Suprapubic skin (tissue), 4 donors: ENCODE measurements around the gene MALRD1. TPM values are rescaled to one million over a fixed set of nuclear protein-coding genes. Genes with fewer than 3 reads are reported as not detected.

ENCODE experiments used
- DNase-seq, 2 donors: peaks; one replicate each; pipeline ENCODE4 v3.0.0-alpha.2; 2019; ENCODE audit warnings: low spot score in 2 of 2
- H3K27ac ChIP-seq: fragments of 200-600 bp; sonication (generic); one replicate; pipeline ENCODE4 v1.5.1; 2019
- H3K27me3 ChIP-seq: fragments of 200-600 bp; sonication (generic); one replicate; pipeline ENCODE4 v1.5.1; 2019
- H3K36me3 ChIP-seq: fragments of 200-600 bp; sonication (generic); one replicate; pipeline ENCODE4 v1.5.1; 2019
- H3K4me1 ChIP-seq: fragments of 200-600 bp; sonication (generic); one replicate; pipeline ENCODE4 v1.5.1; 2019
- H3K4me3 ChIP-seq: fragments of 200-600 bp; sonication (generic); one replicate; pipeline ENCODE4 v1.5.1; 2019; ENCODE audit warnings: mild to moderate bottlenecking
- H3K9me3 ChIP-seq: fragments of 200-600 bp; sonication (generic); one replicate; pipeline ENCODE4 v1.5.1; 2019
- EP300 ChIP-seq: sonication (generic); formaldehyde crosslinking; IDR thresholded peaks from one replicate; pipeline ENCODE4 v1.6.1; 2017; ENCODE audit warnings: antibody characterized with exemption
- POLR2A ChIP-seq, 2 donors: fragments of 450-650 bp; IDR thresholded peaks; one replicate each; pipeline ENCODE4 v1.6.1; 2017; ENCODE audit warnings: antibody characterized with exemption in 2 of 2, mild to moderate bottlenecking in 2 of 2, moderate library complexity in 2 of 2
- POLR2AphosphoS5 ChIP-seq, 3 donors: sonication (generic); formaldehyde crosslinking; IDR thresholded peaks; one replicate each; pipeline ENCODE4 v1.6.1; 2017; ENCODE audit warnings: antibody characterized with exemption in 3 of 3
- WGBS: methylation state at CpG from one replicate; pipeline ENCODE4 v1.1.5; 2018; 5-methylcytosine and 5-hydroxymethylcytosine counted together
- total RNA-seq, 4 donors: library from RNA; depleted of rRNA; stranded (reverse); fragments of >200 nt; gene quantifications; one replicate each; pipeline ENCODE4 v1.1.0, GENCODE V29; 2016
- TF ChIP-seq, protein P1 (sequence below), 2 donors: fragments of 200-600 bp in 1 of 2; fragments of 450-650 bp in 1 of 2; sonication (generic) in 1 of 2; IDR thresholded peaks; one replicate each; pipeline ENCODE4 v1.5.1; 2016 to 2019; ENCODE audit warnings: antibody characterized with exemption in 2 of 2, mild to moderate bottlenecking in 1 of 2, moderate library complexity in 1 of 2

MALRD1 gene
- under 1 TPM in 3 of 4 donors, not detected in 1; 0.23 to 0.80 (median 0.31) TPM for total RNA-seq

DNA sequence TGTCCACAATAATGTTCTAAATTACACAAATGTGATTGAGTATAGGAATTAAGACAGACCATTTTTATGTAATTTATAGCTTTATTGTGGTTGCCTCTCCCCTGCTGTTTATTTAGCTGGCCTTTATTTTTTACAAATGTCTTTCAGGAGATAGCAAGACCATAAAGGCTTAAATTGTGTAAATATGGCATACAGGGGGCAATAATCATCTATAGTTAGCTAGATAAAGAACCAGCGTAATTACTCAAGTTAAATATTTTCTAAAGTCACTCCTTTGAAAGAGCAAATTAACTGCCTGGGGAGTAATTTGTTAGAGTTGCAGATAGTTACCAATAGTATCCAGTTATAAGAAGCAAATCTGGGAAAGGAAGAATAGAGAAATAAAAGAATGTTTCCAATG is at the start of gene MALRD1:
Gene MALRD1 (plus strand): TSS at position 313 of the 400 bp plus-strand sequence. CDS start 138 bp downstream, outside the sequence.
- Histone ChIP-seq H3K27me3 (no peaks in the 10 kb centered on the region), H3K36me3 (no peaks in the 10 kb centered on the region), H3K27ac (no peak within 1 kb of the TSS), H3K9me3 (no peaks in the 10 kb centered on the region), H3K4me1 (no peaks in the 10 kb centered on the region), H3K4me3 (no peak within 1 kb of the TSS)
- no peak for DNase-seq
- no peak for TF ChIP-seq EP300
- TF ChIP-seq POLR2AphosphoS5 (IDR thresholded peaks at IDR 0.05), result no peak
- TF ChIP-seq, protein P1, sequence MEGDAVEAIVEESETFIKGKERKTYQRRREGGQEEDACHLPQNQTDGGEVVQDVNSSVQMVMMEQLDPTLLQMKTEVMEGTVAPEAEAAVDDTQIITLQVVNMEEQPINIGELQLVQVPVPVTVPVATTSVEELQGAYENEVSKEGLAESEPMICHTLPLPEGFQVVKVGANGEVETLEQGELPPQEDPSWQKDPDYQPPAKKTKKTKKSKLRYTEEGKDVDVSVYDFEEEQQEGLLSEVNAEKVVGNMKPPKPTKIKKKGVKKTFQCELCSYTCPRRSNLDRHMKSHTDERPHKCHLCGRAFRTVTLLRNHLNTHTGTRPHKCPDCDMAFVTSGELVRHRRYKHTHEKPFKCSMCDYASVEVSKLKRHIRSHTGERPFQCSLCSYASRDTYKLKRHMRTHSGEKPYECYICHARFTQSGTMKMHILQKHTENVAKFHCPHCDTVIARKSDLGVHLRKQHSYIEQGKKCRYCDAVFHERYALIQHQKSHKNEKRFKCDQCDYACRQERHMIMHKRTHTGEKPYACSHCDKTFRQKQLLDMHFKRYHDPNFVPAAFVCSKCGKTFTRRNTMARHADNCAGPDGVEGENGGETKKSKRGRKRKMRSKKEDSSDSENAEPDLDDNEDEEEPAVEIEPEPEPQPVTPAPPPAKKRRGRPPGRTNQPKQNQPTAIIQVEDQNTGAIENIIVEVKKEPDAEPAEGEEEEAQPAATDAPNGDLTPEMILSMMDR (IDR thresholded peaks at IDR 0.05), result no peak
- no peak for TF ChIP-seq POLR2A (IDR thresholded peaks at IDR 0.05)
- WGBS, result 92% methylated on average over 1 of the region's 1 CpG

DNA sequence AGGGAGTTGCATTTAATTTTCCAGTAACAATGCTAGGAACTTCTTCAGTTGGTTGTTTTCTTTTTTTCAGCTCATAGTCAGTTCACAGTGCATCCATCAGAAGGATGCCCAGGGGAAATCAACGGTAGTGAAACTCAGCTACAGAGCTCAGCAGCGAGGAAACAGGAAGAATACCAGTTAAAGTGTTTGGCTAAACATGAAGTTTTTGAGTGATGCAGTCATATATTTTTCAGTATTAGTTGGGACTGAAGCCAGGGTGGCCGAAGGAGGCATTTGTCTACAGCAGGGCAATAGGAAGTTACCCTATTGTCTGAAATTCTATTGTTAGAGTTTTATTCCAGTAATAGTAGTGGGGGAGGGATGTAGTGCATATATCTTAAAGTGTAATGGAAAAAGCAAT is 45.3 kb upstream of the MALRD1 start:
- no peak overlapping the region for H3K27ac ChIP-seq
- H3K9me3 ChIP-seq, result no peaks in the 10 kb centered on the region
- 40% methylated on average over 3 of the region's 3 CpGs for WGBS
- no peak overlapping the region for H3K4me3 ChIP-seq
- H3K36me3 ChIP-seq, result no peaks in the 10 kb centered on the region
- no peak for DNase-seq
- no peaks in the 10 kb centered on the region for H3K4me1 ChIP-seq
- TF ChIP-seq POLR2AphosphoS5 (IDR thresholded peaks at IDR 0.05) (no peak), EP300 (no peak)
- no peaks in the 10 kb centered on the region for H3K27me3 ChIP-seq

DNA sequence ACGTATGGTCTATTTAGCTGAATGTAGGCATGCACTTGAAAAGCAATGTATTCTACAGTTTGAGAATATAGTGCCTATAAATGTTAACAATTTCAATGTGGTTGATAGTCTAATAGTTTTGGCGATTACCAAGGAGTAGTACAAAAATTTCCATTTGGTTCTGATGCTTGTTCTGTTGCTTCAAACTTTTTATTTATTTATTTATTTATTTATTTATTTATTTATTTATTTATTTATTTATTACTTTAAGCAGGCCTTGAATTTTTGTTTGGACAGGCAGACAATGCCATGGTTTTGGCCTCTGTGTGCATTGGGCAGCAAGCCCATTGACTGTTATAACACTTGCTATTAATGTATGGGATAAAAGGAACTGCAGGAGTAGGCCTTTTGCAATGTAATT is 36.5 kb upstream of the MALRD1 start:
- DNase-seq, result no peak
- 97% methylated on average over 2 of the region's 2 CpGs for WGBS
- no peak overlapping the region for H3K4me3 ChIP-seq
- H3K36me3 ChIP-seq, result no peaks in the 10 kb centered on the region
- no peak overlapping the region for H3K27ac ChIP-seq
- no peaks in the 10 kb centered on the region for H3K4me1 ChIP-seq
- H3K9me3 ChIP-seq, result no peaks in the 10 kb centered on the region
- H3K27me3 ChIP-seq, result no peaks in the 10 kb centered on the region
- TF ChIP-seq POLR2A (IDR thresholded peaks at IDR 0.05) (no peak), POLR2AphosphoS5 (IDR thresholded peaks at IDR 0.05) (no peak), EP300 (no peak)
- TF ChIP-seq, protein P1 (IDR thresholded peaks at IDR 0.05), result no peak

DNA sequence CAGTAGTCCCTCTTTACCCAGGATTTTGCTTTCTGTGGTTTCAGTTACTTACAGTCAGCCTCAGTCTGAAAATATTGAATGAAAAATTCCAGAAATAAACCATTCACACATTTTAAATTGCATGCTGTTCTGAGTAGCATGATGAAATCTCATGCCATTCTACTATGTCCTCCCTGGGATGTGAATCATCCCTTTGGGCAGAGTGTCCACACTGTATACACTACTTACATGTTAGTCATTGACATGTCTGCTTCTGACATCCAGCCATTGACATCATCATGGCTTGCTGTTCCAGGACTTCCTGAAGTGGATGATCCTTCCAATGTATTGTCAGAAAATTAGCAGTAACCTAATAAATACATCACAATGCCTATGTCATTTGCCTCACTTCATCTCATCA is 34.6 kb upstream of the MALRD1 start:
- no peak overlapping the region for H3K4me3 ChIP-seq
- H3K36me3 ChIP-seq, result no peaks in the 10 kb centered on the region
- no peak overlapping the region for H3K27ac ChIP-seq
- no peaks in the 10 kb centered on the region for H3K27me3 ChIP-seq
- DNase-seq, result no peak
- no peaks in the 10 kb centered on the region for H3K4me1 ChIP-seq
- no peaks in the 10 kb centered on the region for H3K9me3 ChIP-seq
- TF ChIP-seq POLR2A (IDR thresholded peaks at IDR 0.05) (no peak), EP300 (no peak), POLR2AphosphoS5 (IDR thresholded peaks at IDR 0.05) (no peak)
- TF ChIP-seq, protein P1 (IDR thresholded peaks at IDR 0.05), result no peak

DNA sequence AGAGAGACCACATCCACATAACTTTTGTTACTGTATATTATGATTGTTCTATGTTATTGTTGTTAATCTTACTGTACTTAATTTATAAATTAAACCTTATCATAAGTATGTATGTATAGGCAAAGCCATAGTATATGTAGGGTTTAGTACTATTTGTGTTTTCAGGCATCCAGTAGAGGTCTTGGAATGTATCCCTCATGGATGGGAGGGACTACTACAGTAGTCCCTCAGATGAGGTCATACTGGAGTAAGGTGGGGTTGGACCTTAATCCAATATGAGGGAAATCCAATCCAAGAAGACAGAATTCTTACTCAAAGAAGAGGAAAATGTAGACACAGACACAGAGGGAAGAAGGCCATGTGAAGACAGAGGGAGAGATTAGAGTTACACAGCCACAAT is 34.1 kb upstream of the MALRD1 start:
- TF ChIP-seq, protein P1 (IDR thresholded peaks at IDR 0.05), result no peak
- TF ChIP-seq POLR2A (IDR thresholded peaks at IDR 0.05), result no peak
- no peak for TF ChIP-seq POLR2AphosphoS5 (IDR thresholded peaks at IDR 0.05)
- TF ChIP-seq EP300, result no peak
- DNase-seq, result no peak

More for the DNA sequence above, 34.1 kb upstream of the MALRD1 start:
- no peak overlapping the region for H3K27ac ChIP-seq
- no peaks in the 10 kb centered on the region for H3K9me3 ChIP-seq
- H3K27me3 ChIP-seq, result no peaks in the 10 kb centered on the region
- no peak overlapping the region for H3K4me3 ChIP-seq
- no peaks in the 10 kb centered on the region for H3K4me1 ChIP-seq
- no peaks in the 10 kb centered on the region for H3K36me3 ChIP-seq
